Left colon (tissue), 2 donors: Measurements from ENCODE around the gene ROPN1B. TPM values are rescaled to one million over a fixed set of nuclear protein-coding genes. Genes with fewer than 3 reads are reported as not detected.
"Not testable (repeated sequence)": the region's sequence is repeated elsewhere in the genome, so short reads cannot be mapped to it uniquely, and the experiment has no call there.

Source experiments
- ATAC-seq: fragments of 200-7000 bp; cut with Tn5 transposase; one replicate; pipeline ENCODE4 v1.9.1; 2020; ENCODE audit warnings: mild to moderate bottlenecking, moderate library complexity
- DNase-seq, 2 donors: peaks; one replicate each; pipeline ENCODE4 v3.0.0-alpha.2; 2020
- intact Hi-C, 2 donors: fragments of 100-400 bp; cut with DNase I in 1 of 2; cut with micrococcal nuclease in 1 of 2; formaldehyde crosslinking; loops; one replicate each; pipeline versions ENCODE4 v1.11.2 to v1.14.0; 2022; cut with DNase I, micrococcal nuclease
- long read RNA-seq: library from polyadenylated mRNA; unstranded; transcript quantifications from one replicate; pipeline ENCODE4 v2.0.0, GENCODE V29; 2021
- total RNA-seq, 2 donors: library from RNA; stranded (reverse); fragmentation: NEBNext Ultra II Directional; extraction: Animal tissue kit (Norgen Biotek cat#: 25700); gene quantifications; one replicate each; pipeline ENCODE4 v1.2.1, GENCODE V29; 2021
- donor health status: DM: no; HTN: no; CAD: no.
- donor health status: DM: yes; HTN: yes; CAD: no.

ROPN1B gene
- total RNA-seq: under 1 TPM in 1 of 2 donors, not detected in 1; 0.50 TPM
- long read RNA-seq: 0 reads

- ATAC-seq: peak; percentile 84
- DNase-seq, intact Hi-C loops: not testable (repeated sequence)
These were observed at the start of gene ROPN1B for GRCh38 chr3:125968701-125969592. TSS of gene ROPN1B (plus strand) at chr3:125969178. CDS start at chr3:125972055, 2,877 bp downstream.

DNA sequence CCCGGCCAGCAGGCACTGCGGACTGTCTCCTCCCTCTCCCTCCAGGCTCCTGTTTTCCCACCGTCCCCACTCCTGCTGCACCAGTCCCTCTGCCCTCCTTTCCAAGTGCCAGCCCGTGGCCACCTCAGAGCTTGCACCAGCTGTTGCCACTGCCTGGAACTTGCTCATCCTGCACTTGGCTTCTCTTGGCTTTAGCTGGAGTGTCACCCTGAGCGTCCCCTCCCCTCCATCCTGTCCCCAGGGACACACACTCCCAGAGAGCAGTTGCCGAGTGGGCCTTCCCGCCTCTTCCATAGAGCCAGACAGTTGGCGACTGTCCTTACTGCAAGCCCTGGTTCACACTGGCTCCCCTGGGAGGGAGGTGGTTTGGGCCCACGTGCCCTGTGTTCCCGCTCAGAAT is 48.8 kb upstream of the ROPN1B start:
- DNase-seq, intact Hi-C loops, ATAC-seq: not testable (repeated sequence)

- ATAC-seq, DNase-seq, intact Hi-C loops: not testable (repeated sequence)
These were observed 48.2 kb upstream of the ROPN1B start for GRCh38 chr3:125920751-125921279.

DNA sequence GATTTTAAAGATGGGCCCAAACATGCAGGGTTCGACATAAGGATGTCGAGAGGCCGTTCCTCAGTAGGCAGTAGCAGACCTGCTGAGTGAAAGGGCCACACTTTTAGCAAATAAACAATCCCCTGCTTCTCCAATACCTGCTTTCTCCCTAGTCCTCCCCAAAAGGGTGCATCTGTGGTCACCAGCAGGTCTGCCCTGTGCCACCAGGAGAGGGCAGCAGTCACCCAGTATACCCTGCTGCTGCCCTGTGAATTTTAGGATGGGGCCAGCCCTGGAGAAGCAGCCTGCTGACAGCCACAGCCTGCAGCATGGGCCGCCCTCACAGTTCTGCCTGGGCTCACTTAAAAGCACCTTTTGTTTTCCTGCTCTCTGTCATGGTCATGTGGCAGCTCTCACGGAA is 47.3 kb upstream of the ROPN1B start:
- intact Hi-C loops, ATAC-seq: not testable (repeated sequence)
- peak in 1 of 2 donors; percentile 58 for DNase-seq

DNA sequence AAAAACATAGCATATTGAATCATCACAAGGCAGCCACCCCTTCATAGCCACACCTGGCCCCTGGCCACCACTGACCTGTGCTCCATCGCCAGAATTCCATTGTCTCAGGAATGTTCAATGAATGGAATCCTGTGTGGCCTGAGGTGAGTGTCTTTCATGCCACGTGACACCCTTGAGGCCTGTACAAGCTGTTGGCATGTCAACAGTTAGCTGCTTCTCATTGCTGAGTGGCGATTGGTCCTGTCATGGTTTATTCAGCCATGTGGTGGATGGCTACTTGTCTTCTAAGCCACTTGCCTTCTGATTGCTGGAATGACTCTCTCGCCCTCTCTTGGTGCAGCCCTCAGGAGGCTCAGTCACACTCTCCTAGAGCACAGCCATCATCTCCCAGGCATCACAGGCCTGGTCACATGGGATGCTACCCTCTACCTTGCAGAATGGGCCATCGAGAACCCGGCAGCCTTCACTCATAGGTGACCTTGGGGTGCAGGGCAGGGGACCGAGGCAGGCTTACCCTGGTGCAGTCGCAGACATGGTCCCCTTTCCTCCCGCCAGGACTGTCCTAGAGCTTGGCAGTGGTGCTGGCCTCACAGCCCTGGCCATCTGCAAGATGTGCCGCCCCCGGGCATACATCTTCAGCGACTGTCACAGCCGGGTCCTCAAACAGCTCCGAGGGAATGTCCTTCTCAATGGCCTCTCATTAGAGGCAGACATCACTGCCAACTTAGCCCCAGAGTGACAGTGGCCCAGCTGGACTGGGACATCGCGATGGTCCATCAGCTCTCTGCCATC is 45.5 kb upstream of the ROPN1B start:
- DNase-seq, ATAC-seq, intact Hi-C loops: not testable (repeated sequence)

- intact Hi-C loops, DNase-seq, ATAC-seq: not testable (repeated sequence)
These were observed 44.7 kb upstream of the ROPN1B start for GRCh38 chr3:125924276-125924675.

DNA sequence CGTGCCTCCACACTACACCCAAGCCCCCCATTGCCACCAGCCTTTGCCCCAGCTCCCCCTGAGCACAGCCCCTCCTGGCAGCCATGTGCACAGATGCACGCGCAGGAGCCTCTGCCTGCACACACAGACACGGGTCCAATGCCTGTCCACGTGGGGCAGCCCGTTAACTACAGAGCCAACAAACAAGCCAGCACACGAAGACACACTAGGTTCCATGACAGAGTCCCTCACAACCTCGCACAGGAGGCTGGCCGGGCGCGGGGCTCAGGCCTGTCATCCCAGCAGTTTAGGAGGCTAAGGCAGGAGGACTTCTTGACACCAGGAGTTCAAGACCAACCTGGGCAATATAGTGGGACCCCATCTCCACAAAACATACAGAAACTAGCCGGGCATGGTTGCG is 43.3 kb upstream of the ROPN1B start:
- ATAC-seq, intact Hi-C loops, DNase-seq: not testable (repeated sequence)

GRCh38 chr3:125928771-125929545 is 40.0 kb upstream of the ROPN1B start:
- intact Hi-C loops, ATAC-seq: not testable (repeated sequence)
- DNase-seq: peak; percentile 49 to 76

- intact Hi-C loops, DNase-seq, ATAC-seq: not testable (repeated sequence)
These were observed 39.2 kb upstream of the ROPN1B start for GRCh38 chr3:125929765-125930164.

GRCh38 chr3:125931355-125931880 is 37.6 kb upstream of the ROPN1B start:
- DNase-seq, ATAC-seq, intact Hi-C loops: not testable (repeated sequence)

GRCh38 chr3:125933397-125934173 is 35.4 kb upstream of the ROPN1B start:
- ATAC-seq, DNase-seq, intact Hi-C loops: not testable (repeated sequence)

- ATAC-seq: peak; percentile 71
- intact Hi-C loops, DNase-seq: not testable (repeated sequence)
These were observed 33.6 kb upstream of the ROPN1B start for GRCh38 chr3:125935252-125935874.

- ATAC-seq: peak; percentile 92
- intact Hi-C loops, DNase-seq: not testable (repeated sequence)
These were observed 32.7 kb upstream of the ROPN1B start for GRCh38 chr3:125936210-125936815.

GRCh38 chr3:125936891-125937290 is 32.1 kb upstream of the ROPN1B start:
- intact Hi-C loops: not testable (repeated sequence)
- DNase-seq: peak in 1 of 2 donors; percentile 54
- ATAC-seq: peak; percentile 64

DNA sequence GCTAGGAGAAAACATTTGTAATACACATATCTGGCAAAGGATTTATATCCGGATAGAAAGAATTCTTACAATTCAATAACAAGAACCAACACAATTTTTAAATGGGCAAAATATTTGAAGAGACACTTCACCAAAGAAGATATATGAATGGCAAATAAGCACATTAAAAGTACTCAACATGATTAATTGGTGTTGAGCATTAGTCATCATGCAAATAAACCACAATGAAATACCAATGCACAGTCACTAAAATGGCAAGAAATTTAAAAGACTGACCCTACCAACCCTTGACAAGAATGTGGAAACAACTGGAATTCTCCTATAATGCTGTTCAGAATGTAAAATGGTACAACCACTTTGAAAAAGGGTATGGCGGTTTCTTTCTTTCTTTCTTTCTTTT is 21.2 kb upstream of the ROPN1B start:
- ATAC-seq, DNase-seq, intact Hi-C loops: not testable (repeated sequence)

GRCh38 chr3:125948901-125949300 is 20.1 kb upstream of the ROPN1B start:
- DNase-seq, intact Hi-C loops, ATAC-seq: not testable (repeated sequence)
